SKM-1 treated with dmso at 0.1 percent for 144 hours (cell line): ENCODE results near the gene CUEDC1.
A peak's percentile ranks its signal among the peaks of the same experiment; 100 is the strongest.

Source experiments
- DNase-seq: peaks from one replicate; lab custom pipeline; 2025; ENCODE audit not compliant: unreplicated experiment; lab: John Stamatoyannopoulos, UW

CUEDC1 gene

DNA sequence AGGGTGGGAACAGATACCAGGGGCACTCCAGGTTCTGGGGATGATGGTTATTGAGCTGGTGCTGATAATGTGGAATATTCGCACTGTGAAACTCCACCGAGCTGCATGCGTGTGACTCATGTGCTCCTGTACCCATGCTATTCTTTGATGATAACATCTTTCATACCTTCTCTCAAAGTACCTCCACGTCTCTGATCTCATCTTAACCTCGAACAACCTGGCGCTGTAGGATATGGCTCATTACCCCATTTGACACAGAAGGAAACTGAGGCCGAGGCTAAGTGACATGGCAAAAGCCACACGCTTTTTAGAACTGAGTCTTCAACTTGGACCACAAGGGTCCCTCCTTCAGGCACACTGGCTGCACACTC is 75.1 kb downstream of the CUEDC1 start:
- DNase-seq: no peak

DNA sequence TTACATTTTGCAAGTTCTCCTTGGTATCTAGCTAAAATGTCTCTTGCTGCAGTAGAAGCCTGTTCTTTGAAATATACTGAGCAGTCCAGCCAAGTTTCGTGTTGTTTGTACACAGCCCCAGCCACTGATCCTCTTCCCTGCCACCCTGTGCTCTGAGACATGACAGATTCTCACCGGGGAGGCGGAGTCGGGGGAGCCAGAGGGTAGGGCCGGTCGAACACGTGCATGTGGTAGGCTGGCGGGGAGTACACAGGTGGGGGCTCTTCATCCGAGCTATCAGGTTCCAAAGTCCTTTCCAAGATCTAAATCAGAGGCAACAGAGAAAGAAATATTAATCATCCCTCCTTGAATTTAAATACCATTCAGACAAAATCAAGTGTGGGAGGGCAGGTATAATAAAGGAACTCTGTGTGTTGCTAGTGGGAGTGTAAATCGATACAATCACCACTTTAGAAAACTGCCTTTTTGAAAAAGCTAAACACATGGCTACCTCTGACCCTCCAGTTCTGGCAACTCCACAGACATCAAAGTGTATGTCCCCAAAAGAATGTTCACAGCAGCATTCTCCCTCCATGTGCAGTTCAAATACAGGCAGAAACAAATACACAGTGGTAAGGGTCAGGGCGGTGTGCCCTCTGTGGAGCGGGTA is 75.7 kb downstream of the CUEDC1 start:
- no peak for DNase-seq

DNA sequence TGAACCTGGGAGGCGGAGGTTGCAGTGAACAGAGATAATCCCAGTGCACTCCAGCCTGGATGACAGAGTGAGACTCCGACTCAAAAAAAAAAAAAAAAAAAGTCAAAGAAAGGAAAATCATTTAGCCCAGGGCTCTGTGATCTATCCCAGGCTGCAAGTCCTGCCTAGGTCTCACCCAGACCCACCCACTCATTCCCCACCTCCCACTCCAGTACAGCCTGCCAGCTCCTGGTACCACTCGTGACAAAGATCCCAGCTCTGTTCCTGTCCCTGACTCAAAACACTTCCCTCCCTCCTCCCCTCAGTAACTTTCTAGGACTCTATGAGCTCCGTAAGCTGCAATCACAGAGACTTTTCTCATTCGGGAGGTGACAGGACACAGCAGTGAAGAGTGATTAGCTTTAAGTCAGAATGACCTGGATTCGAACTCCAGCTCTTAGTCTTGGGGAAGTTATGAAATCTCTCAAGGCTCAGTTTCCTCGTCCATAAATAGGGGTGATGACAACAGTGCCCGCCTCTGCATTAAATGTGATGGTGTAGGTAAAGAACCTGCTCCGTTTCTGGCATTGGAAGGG is 77.3 kb downstream of the CUEDC1 start:
- DNase-seq: peak; percentile 14

DNA sequence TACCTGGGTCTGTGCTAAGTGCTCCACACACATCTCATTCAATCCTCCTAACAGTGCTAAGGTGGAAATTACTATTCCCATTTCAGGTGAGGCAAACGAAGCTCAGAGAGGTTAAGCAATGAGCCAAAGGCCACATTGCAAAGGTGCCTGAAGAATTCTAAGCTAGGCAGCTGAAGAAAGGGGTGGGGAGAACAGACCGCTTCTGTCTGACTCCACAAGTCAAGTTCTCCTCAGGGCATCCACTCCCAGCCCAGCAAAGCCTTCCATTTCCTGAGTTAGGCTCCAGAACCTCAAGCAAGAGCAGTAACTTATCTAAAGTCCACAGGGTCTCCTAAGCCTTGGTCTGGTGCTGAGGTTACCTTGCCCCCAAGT is 78.4 kb downstream of the CUEDC1 start:
- no peak for DNase-seq

DNA sequence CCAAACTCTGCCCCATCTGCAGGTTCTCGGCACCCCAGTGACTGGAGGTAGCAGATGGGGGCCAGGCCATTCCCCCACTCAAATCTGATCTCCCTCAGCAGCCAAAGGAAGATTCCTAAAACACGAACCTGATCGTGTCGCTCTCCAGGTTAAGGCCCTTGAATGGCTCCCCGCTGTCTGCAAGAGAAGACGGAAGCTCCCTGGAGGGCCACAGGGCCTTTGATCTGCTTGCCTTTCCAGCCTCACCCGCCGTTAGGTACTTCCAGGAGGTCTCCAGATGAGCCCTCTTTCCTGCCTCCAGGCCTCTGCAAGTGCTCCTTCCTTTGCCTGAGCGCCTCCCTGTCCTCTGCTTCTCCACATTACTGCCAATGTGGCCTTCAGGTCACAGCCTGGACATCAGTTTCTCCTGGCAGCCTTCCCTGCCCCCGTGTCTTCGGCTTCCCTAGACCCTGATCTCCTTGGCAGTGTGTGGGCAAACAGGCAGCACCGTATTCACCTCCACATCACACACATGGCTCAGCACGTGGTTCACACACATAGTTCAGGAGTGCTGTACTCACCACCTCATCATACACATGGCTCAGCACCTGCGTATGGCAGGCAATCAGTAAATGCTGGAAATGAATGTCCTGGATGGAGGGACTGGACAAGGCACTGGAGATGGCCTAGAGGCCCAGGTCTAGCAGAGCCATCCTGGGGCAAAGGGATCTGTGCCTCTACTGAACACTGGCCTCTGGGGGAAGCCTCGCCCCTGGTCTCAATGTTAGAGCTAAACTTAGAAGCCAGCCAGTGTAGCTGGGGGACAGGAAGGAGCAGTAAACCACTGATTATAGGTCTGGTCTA is 79.0 kb downstream of the CUEDC1 start:
- DNase-seq: no peak

DNA sequence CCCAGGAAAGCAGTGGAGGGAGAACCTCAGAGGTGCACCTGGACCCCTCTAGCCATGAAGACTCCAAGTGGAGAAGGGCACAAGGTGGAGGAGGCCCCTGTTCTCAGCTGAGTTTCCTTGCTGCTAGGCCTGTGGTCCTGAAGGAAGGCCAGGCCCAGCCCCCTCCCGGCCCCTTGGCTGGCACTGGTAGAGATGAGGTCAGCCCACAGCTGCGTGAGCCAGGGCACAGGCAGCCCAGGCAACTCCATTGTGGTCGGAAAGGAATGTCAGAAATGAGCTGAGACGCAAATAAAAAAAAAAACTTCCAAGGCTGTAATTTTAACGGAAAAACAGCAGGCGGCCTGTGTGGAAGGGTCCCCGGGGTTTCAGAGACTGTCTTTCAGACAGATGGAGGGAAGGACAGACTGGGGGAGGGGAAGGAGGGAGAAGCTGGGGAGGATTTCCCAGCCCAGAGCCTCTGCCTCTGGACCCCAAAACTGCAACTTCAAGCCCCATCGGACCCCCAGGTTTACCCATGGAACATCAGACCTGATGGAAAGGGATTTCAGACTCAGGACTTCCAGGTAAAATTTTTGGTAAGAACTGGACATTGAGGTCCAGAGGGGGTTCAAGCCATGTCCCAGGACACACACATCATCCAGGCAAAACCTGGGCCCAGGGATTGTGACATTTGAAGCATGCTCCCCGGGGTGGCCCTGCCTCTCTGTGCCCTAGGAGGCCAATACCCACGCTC is 79.8 kb downstream of the CUEDC1 start:
- DNase-seq: no peak

DNA sequence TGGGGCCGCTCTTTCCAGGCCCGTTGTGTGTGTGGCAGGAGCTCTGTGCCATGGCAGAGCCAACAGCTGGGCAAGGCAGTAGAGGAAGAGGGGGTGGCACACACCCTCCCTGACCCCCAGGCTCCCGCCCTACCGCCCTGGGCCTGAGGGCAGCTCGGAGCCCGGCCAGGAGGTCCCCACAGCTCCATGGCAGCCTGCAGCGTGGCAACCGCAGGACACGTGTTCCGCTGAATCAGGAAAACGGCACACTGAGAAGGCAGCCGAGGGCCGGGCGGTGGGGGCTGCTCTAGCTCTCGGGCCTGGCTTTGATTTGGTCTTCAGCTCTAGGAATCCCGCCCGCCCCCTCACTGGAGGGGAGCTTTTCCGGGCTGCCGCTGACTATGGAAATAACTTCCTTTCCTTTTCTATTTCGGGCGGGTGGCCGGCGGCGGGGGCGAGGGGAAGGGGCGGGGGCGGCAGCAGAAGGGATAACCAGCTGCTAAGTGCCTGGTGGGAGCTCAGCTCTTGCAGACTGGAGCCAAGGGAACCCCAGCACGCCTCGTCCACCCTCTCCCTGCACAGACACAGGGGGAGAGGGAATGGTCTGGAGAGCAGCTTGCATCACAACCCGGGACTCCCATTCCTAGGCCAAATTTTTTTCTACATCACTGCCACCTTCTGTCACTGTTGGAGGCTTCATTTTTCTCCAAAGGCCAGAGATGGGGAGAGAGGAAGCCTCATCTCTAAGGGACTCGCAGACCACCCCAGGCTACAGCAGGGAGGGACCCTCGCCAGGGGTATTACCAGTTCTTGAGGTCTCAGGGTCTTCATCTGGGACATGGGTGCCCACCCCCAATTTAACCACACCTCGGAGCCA is 80.5 kb downstream of the CUEDC1 start:
- no peak for DNase-seq

DNA sequence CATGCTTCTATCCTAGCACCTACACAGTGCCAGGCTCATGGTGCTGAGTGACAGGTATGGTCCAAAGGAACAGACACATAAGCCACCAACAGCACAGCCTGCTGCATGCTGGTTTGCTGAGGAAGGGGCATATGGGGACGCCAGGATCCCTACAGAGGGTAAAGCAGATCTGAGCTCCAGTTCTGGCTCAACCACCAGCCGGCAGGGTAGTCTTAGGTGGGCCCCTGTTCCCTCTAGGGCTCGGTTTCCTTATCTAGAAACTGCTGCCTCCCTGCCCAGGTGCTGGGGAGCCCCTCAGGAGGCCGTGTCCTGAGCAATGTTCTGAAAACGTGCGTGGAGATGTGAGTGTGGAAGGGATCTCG is 81.2 kb downstream of the CUEDC1 start:
- no peak for DNase-seq

DNA sequence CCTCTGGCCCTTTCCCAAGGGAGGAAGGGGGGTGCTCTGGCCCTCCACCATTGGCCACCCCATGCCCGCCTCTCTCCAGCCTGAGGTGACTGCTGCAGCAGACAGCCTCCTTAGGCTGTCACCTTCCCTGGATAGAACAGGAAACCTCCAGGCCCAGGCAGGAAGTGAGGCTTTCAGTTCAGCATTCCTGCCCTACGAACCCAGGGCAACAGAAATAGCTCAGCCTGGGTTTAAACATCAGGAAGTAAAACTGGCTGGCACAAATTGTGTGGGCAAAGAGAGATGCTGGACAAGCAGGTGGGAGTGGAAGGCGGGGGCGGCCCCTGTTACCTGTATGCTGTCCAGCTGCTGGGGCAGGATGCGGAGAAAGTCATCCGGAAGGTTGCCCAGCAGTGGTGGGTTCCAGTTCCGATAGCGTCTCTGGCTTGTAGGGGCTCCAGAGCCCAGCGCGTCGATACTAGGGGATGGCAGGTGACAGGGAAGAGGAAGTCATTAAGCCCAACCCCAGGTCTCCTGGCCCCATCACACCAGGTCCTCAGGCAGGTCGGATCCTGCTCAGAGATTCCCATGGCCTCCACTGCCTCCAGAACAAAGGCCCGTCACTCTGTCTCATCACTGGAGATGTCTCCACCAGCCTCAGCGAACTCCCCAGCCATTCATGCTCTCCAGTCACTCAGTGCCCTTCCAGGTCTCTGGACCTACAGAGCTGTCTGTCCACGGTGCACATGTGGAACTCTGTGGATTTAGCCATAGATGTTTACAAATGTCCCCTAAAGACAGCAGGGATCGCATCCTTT is 81.8 kb downstream of the CUEDC1 start:
- DNase-seq: no peak

DNA sequence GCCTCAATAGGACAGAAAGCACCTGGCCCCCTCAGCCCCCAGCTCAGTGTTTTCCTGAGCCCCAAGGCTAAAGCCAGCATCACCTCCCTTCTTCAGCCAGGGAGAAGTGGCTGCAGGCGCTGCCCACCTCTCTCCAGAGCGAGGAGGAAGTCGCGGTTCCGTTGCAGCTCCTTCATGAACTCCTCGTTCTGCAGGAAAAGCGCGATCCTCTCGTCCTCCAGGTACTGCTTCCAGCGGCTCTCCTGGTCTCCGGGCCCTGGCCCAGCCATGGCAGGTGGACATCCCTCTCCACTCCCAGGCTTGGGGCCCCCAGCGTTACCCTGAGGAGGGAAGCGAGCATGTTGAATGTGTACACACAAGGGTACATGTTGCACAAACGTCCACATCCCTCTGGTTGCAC is 82.7 kb downstream of the CUEDC1 start:
- no peak for DNase-seq

DNA sequence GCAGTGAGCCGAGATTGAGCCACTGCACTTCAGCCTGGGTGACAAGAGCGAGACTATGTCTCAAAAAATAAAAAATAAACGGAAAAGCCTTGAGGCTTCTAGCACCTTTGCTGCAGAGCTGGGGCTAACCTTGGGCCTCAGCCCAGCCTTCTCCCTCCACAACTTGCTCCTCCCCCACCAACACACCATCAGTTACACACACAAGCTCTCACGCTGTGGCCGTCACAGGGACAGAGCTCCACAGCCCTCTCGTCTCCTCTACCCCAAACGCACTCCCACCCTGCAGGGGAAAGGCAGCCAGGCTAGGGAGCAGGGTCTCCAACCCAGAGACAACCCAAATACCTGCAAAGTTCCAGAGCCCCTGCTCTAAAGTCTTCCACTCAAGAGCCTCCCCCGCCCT is 83.3 kb downstream of the CUEDC1 start:
- DNase-seq: no peak

DNA sequence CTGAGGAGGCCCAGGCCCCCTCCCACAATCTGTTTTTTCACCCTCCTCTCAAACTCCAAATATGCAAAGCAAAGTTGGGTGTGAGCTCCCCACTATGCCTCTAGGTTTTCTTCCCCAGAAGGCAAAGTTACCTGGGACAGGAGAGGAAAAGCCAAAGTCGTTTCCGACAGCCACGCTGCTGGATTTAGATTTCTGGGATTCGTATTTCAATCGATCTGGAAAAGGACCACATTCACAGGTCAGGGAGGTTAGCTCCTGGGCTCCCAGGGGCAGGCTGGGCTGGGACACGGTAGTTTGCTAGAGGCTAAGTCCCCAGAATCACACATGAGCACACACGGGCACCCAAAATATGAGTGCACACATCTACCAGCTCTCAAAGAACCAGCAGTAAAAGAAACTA is 84.1 kb downstream of the CUEDC1 start:
- DNase-seq: no peak

DNA sequence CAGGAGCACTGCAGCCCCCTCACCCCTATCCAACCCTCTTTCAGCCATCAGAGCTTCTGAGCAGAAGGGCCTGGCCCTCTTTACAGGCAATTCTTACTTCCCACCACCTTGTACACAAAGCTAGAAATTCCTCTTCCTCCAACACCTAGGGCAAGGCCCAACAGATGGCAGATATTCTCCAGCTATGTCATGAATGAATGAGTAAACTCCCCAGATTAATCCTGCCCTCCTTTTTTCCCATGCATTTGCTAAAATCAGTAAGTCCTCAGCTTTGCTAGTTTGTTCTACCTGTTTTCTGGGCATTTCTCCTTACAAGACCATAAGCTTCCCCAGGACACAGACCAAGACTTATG is 85.0 kb downstream of the CUEDC1 start:
- no peak for DNase-seq

DNA sequence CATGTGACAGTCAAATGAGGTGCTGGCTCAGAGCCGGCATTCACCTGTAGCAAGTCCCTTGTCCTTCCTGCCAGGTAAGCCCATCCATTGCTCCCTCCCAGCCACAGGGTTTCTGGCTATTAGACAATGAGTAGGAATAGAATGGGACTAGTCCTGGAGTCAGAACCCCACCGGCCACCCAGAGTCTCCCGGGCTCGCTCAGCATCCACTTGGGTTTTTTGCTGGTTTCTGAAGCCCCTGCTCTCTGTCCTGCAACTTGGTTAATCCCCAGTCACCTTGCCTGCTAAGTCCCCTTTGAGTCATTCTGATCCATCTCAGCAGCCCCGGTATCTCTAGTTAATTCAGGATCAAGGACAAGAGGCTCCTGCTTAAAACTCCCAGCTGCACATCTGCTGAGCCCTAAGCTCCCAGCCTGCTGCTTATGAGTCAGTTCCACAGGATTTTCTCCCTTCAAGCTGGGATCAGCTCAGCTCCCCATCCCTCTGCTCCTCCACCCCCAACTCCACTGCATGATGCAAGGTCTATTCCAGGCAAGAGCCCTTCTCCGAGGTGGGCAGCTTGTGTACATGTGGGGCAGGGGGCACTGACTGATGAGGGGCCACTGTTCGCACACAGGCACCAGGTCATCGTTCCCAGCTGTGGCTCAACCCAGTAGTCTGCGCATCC is 85.5 kb downstream of the CUEDC1 start:
- DNase-seq: no peak

DNA sequence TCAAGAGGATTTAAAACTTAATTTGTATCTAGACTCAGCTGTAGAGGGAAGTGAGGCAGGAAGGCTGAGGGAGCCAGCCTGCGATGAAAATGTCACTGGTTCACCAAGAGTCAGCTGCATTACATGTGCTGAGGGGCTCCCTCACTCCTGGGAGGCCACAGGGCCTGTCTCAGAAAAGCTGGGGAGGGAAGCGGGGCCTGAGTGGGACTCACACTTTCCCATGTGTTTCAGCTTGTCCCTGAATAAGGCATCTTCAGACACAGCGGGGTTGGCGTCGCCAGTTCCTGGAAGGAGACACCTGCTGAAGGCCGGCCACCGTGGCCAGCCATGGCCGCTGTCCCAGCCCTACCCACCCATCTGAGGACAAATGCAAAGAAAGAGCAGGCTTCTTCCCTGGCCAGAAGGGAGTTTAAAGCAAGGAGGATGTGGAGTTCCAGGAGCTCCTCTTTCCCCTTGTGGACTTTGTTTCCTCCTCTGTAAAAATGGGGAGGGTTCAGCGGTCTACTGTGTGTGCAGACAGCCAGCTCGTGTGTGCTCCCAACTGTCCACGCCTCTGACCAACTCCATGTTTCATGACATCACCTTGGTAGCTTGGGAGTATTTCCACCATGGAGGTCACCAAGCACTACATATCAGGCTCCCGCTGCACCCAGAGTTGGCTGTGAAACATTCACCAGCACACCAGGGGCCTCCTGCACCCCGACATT is 86.1 kb downstream of the CUEDC1 start:
- DNase-seq: no peak

DNA sequence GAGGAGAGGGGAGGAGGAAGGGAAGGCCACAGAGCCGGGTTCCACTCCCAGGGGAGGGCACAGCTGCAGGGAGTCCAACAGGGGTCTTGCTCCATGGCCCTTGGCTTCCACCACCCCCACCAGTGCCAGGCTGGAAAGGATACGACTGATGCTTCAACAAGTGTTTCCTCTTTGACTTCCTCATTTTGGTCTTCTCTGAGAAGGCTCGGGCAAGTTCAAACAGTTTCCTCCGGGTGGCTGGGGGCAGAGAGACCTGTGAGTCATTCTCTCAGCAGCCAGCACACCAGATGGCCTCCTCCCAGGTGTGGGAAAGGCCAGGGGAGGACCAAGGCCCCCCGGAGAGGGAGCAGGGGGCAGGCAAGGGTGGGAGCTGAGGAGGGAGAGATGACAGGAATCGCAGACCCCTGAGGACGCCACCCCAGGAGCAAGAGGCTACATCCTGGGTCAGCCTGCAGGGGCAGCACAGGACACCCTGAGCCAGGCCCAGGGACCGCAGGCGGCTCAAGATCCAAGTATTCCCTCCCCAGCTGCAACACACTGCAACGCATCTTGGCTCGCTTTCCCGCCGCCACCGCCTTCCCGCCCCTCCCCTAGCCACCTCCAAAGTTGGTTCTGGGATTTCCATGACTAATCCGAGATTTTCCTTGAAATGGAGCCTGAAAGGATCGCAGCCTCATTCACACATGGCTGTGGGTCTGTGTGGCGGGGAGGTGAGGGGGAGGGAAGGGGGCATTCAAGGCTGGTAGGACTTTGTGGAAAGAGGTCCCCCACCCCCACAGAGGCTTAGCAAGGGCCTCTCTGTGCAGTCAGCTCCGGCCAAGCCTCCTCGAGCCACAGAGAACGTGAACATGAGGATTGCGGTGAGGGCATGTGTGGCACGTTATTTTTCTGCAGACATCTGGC is 87.0 kb downstream of the CUEDC1 start:
- DNase-seq: peak; percentile 98

DNA sequence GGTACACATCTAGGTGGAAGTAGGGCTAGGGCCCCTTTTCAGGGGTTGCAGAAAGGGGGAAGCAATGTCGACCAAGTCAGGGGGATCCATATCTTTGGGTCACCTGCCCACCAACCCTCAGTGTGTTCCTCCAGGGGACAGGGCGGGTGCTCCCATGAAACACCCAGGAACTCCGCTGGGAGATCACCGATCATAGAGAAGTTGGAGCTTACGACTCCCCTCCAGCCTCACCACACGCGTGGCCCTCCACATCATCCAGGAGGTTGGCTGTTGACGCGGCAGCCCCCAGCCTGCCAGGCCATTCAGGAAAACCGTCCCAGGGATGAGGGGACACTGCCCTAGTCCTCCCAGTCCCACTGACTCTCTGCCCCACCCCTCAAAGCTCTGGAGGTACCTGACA is 88.1 kb downstream of the CUEDC1 start:
- DNase-seq: no peak

DNA sequence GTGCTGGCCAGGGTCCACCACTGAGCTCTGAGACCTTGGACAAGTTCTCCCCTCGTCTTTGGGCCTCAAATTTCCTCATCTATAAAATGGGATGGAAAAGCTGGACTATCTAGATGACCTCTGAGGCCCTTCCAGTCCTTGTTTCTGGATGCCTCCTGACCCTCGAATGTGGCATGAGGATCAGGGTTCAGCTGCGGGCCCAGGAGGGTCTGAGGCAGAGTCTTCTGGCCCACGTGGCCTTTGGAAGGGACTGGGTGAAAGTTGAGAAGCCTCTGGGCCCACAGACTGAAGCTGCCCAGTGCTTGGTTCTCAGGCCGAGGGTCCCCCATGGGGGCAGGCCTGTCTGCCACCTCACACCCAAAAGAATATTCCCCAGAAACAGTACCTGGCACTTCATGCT is 88.5 kb downstream of the CUEDC1 start:
- no peak for DNase-seq
